Measurements from ENCODE around the gene MARCHF10. TPM values are rescaled to one million over a fixed set of nuclear protein-coding genes. Genes with fewer than 3 reads are reported as not detected.

Gene MARCHF10
- total and polyA plus RNA-seq, 9 of the 15 experiments (the other 6 are each of a cell fraction or from before 2014, with no cell fraction given): not detected

DNA sequence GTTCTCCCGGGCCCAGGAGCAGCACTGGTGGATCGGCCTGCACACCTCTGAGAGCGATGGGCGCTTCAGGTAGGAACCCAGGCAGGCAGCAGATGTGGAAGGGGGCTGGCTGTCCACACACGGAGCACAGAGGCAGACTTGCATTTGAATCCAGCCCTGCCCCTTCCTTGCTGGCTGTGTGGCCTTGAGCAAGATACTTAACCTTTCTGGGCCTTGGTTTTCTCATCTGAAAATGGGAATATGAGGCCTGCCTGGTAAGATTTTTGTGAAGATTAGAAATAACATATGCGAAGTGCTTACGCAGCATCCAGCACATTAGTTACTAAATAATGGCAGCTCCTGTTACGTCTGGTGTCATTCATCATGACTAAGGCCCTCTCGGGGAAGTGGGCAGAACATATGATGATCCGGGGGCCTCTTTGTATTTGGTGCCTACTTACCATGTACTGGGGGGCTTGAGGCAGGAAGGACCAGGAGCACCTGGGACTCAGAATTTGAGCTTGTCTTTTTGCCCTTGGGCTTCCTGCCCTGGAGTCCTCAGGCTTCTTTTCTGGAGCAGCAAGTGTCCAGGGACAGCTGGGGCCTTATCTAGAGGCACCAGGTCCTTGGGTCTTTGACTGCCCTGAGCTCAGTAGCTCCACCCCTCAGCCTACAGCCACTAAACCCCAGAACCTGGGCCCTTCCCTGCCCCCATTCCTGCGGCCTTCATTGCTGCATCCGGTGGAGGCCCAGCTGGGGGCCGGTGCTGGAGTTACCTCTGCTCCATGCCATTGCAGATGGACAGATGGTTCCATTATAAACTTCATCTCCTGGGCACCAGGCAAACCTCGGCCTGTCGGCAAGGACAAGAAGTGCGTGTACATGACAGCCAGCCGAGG is 126.8 kb downstream of the MARCHF10 start (continued):
- TF ChIP-seq JUN (IDR thresholded peaks at IDR 0.05; ENCODE audit: borderline replicate concordance, low read depth, low read length) (no peak), JUN (CRISPR knock-in tag; IDR thresholded peaks at IDR 0.05; ENCODE audit: borderline replicate concordance) (no peak), TAF7 (tag; IDR thresholded peaks at IDR 0.05) (no peak), SMARCB1 (IDR thresholded peaks at IDR 0.05; ENCODE audit: insufficient read length, low read depth) (peak; percentile 68), GTF2E2 (tag; IDR thresholded peaks at IDR 0.05) (no peak), CEBPZ (IDR thresholded peaks at IDR 0.05; ENCODE audit: borderline replicate concordance, low read depth, low read length) (no peak), NR2F6 (CRISPR knock-in tag; IDR thresholded peaks at IDR 0.05) (no peak), MIER1 (IDR thresholded peaks at IDR 0.05; ENCODE audit: low read depth) (no peak), ZNF316 (IDR thresholded peaks at IDR 0.05) (peak; percentile 89), RBM22 (IDR thresholded peaks at IDR 0.05; ENCODE audit: low read depth, low read length, poor library complexity, severe bottlenecking) (no peak), LCOR (CRISPR knock-in tag; IDR thresholded peaks at IDR 0.05) (peak; percentile 66; the same call in 1 of the 2 replicates), ARNT (IDR thresholded peaks at IDR 0.05) (peak in 1 of 2 experiments; percentile 98; a peak in 2 of 4 replicates), ATF1 (CRISPR knock-in tag; IDR thresholded peaks at IDR 0.05) (no peak), ATF1 (tag; IDR thresholded peaks at IDR 0.05) (peak; percentile 58), MYBL2 (IDR thresholded peaks at IDR 0.05; ENCODE audit: low read depth) (no peak), MYBL2 (CRISPR knock-in tag; IDR thresholded peaks at IDR 0.05; ENCODE audit: borderline replicate concordance) (no peak), KLF1 (tag; IDR thresholded peaks at IDR 0.05) (no peak; the same call in 1 of the 2 replicates), KHSRP (IDR thresholded peaks at IDR 0.05) (no peak), PBX2 (CRISPR knock-in tag; IDR thresholded peaks at IDR 0.05; ENCODE audit: low read depth) (no peak), PBX2 (tag; conservative IDR thresholded peaks at IDR 0.05; ENCODE audit: low read depth) (peak; percentile 79)
- TF ChIP-seq, protein P1, sequence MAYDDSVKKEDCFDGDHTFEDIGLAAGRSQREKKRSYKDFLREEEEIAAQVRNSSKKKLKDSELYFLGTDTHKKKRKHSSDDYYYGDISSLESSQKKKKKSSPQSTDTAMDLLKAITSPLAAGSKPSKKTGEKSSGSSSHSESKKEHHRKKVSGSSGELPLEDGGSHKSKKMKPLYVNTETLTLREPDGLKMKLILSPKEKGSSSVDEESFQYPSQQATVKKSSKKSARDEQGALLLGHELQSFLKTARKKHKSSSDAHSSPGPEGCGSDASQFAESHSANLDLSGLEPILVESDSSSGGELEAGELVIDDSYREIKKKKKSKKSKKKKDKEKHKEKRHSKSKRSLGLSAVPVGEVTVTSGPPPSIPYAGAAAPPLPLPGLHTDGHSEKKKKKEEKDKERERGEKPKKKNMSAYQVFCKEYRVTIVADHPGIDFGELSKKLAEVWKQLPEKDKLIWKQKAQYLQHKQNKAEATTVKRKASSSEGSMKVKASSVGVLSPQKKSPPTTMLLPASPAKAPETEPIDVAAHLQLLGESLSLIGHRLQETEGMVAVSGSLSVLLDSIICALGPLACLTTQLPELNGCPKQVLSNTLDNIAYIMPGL (CRISPR knock-in tag; IDR thresholded peaks at IDR 0.05): no peak

Measured in K562 (cell line).